ENCODE data around the gene SP140L. TPM values are rescaled to one million over a fixed set of nuclear protein-coding genes. Genes with fewer than 3 reads are reported as not detected.

SP140L gene
- total RNA-seq, 2 donors from 2014 or later: 11.4 to 11.5 TPM

DNA sequence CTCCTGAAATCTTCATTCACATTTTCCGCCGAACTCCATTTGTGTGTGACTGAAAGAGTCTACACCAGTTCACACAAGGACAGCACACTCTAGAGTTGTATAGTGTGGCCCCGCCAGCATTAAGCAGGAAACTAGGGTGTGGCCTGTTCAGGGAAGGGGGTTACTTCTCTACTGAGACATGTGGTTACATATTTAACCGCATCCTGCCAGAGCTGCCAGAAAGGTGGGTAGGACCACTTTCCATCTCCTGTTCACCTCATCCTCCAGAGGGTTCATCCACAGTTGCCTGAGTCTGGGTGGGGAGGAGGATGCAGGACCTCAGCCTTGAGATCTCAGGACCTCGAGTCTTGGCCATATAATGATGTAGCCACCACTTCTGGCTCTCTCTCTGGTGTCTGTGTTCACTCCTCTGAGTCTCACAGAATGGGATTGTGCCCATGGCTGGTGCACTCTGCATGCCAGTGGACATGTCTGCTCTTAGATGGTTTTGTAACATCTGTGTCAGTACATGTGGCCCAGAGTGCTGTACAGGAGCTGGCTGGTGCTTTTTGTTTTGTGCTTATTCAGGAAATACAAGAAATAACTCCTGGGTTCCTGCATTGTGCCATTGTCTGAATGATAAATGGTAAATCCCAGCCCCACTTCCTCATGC is 7.7 kb upstream of the SP140L start:
- H3K36me3 ChIP-seq: no peaks in the 10 kb centered on the region
- H3K27me3 ChIP-seq (replicated peaks; ENCODE audit: insufficient read depth): no peaks in the 10 kb centered on the region
- no peak overlapping the region for H3K27ac ChIP-seq
- peaks cover 4% of the 10 kb centered on the region for H3K9me3 ChIP-seq
- H3K4me3 ChIP-seq: no peak overlapping the region
- DNase-seq (ENCODE audit: low spot score): no peak
- no peaks in the 10 kb centered on the region for H3K4me1 ChIP-seq (ENCODE audit: control insufficient read depth in 1 of 2, low read depth in 2 of 2)
- TF ChIP-seq, protein P1, sequence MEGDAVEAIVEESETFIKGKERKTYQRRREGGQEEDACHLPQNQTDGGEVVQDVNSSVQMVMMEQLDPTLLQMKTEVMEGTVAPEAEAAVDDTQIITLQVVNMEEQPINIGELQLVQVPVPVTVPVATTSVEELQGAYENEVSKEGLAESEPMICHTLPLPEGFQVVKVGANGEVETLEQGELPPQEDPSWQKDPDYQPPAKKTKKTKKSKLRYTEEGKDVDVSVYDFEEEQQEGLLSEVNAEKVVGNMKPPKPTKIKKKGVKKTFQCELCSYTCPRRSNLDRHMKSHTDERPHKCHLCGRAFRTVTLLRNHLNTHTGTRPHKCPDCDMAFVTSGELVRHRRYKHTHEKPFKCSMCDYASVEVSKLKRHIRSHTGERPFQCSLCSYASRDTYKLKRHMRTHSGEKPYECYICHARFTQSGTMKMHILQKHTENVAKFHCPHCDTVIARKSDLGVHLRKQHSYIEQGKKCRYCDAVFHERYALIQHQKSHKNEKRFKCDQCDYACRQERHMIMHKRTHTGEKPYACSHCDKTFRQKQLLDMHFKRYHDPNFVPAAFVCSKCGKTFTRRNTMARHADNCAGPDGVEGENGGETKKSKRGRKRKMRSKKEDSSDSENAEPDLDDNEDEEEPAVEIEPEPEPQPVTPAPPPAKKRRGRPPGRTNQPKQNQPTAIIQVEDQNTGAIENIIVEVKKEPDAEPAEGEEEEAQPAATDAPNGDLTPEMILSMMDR (IDR thresholded peaks at IDR 0.05): no peak
- ATAC-seq (ENCODE audit: insufficient number of reproducible peaks, low FRiP score, low read depth): no peak

DNA sequence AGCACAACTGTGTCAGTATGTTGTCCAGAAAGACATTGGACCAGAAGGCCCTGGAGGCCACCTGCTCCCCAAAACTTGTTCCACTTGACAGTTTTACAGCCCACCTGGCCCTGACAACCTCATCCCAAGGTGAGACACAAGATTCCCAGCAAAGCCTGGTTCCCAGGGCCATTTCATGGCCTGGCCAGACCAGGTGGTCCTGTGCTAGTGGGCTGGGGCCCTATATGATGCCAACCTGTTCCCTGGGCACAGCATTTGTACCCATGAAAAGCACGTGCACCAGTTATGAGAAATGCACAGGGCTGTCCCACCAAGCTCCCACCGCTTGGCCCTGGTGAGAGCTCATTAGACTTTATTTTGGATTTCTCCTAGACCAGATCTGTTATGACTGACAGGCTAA is 6.0 kb upstream of the SP140L start:
- Histone ChIP-seq H3K27ac (no peak overlapping the region), H3K36me3 (no peaks in the 10 kb centered on the region), H3K4me1 (ENCODE audit: control insufficient read depth in 1 of 2, low read depth in 2 of 2) (no peaks in the 10 kb centered on the region), H3K9me3 (peaks cover 4% of the 10 kb centered on the region), H3K4me3 (no peak overlapping the region), H3K27me3 (replicated peaks; ENCODE audit: insufficient read depth) (no peaks in the 10 kb centered on the region)
- no peak for DNase-seq (ENCODE audit: low spot score)
- no peak for ATAC-seq (ENCODE audit: insufficient number of reproducible peaks, low FRiP score, low read depth)
- TF ChIP-seq, protein P1 (IDR thresholded peaks at IDR 0.05): no peak

DNA sequence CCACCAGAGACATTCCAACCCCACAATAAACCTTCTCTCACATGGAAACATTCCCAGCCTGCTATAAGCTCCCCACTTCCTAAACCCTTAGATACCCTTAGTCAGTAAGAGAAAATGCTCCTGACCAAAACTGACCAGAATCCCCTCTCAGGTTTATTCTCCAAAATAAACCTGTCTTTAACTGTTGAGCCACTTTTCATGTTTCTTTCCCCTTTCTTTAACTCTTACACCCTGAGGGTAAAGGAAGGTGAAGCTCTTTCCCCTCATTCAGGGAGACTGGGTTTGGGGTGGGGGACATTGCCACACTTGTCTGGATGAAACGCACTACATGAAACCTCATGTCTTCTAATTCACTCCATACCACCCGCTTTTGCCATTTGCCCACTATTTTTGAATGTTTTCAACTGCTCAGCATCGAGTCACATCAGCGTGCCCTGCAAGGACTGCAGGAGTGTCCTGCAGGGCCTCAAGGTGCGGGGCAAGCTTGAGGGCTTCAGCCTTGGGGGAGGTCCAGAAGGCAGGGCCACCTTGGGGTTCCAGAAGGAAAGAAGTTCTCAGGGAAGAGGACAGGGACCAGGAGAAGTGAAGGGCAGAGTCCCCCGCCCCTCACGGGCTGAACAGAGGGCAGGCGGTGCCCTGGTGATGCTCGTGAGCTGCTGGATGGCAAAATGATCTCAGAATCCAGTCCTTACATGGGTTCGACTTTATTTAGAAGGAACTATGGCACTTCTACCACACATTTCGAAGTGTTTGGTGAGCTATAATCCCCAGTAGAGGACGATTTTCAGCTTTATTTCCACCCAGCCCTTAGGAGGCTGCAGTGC is 4.2 kb upstream of the SP140L start:
- peaks cover 5 to 8% of the 10 kb centered on the region in 2 donors for H3K4me1 ChIP-seq (ENCODE audit: control insufficient read depth in 1 of 2, low read depth in 2 of 2)
- no peaks in the 10 kb centered on the region for H3K27me3 ChIP-seq (replicated peaks; ENCODE audit: insufficient read depth)
- DNase-seq (ENCODE audit: low spot score) (no peak), ATAC-seq (ENCODE audit: insufficient number of reproducible peaks, low FRiP score, low read depth) (no peak)
- no peak overlapping the region for H3K4me3 ChIP-seq
- H3K36me3 ChIP-seq: no peaks in the 10 kb centered on the region
- H3K9me3 ChIP-seq: peaks cover 4% of the 10 kb centered on the region
- no peak overlapping the region for H3K27ac ChIP-seq
- TF ChIP-seq, protein P1 (IDR thresholded peaks at IDR 0.05): no peak

DNA sequence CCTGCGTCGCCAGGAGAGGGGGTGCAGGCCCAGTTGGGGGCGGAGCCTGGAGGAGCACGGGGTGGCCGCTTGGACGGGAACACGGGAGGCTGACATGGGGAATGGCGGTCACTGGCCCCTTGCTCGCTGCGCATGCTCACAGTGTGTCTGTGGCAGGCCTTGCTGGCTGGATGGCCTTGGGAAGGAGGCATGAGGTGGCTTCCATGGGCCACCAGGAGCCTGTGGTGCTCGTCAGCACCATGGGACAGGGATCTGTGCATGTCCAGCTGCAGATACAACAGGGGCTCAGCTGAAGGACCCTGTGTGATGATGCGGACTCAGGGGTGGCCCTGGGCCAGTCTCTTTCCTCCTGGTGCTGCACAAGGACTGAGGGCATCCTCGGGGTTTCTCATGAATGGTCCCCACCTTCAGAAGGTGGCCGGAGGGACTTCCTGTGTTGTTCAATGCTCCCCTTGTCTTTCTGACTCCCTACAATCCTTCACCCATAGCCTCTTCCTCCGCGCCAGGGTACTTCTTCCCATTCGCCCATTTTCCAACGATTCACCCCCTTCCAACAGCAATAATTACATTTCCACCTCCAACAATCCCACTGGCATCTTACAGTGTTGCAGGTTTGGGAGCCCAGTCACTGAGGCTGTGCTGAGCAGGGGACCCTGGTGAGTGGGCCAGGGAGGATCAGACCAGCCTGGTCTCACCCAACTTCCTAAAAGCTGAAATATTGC is 3.4 kb upstream of the SP140L start:
- no peak overlapping the region for H3K27ac ChIP-seq
- no peak overlapping the region for H3K4me3 ChIP-seq
- TF ChIP-seq, protein P1 (IDR thresholded peaks at IDR 0.05): no peak
- DNase-seq (ENCODE audit: low spot score): no peak
- H3K9me3 ChIP-seq: peaks cover 4% of the 10 kb centered on the region
- no peaks in the 10 kb centered on the region for H3K27me3 ChIP-seq (replicated peaks; ENCODE audit: insufficient read depth)
- peaks cover 5 to 8% of the 10 kb centered on the region in 2 donors for H3K4me1 ChIP-seq (ENCODE audit: control insufficient read depth in 1 of 2, low read depth in 2 of 2)
- no peaks in the 10 kb centered on the region for H3K36me3 ChIP-seq
- no peak for ATAC-seq (ENCODE audit: insufficient number of reproducible peaks, low FRiP score, low read depth)

DNA sequence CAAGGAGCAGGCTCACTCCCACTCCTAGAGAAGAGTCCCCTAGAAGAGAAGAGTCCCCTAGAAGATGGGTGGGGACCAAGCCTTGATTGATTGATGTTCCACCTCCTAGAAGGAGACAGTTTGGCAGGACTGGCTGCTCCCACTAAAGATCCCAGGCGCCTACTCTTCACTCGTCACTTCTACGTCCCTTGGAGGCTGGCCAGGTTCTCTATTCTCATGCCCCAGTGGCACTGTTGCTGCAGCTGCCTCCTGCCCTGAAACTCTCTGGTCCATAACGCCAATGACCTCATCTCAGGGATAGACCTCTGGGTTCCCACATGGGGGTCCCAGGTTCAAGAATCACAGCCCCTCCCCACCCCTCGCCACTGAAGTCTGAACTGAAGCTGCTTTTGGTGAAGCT is 2.5 kb upstream of the SP140L start:
- Histone ChIP-seq H3K27me3 (replicated peaks; ENCODE audit: insufficient read depth) (no peaks in the 10 kb centered on the region), H3K4me1 (ENCODE audit: control insufficient read depth in 1 of 2, low read depth in 2 of 2) (peaks cover 5 to 8% of the 10 kb centered on the region in 2 donors), H3K27ac (no peak overlapping the region), H3K9me3 (peaks cover 4% of the 10 kb centered on the region), H3K36me3 (no peaks in the 10 kb centered on the region), H3K4me3 (no peak overlapping the region)
- TF ChIP-seq, protein P1 (IDR thresholded peaks at IDR 0.05): no peak
- ATAC-seq (ENCODE audit: insufficient number of reproducible peaks, low FRiP score, low read depth) (no peak), DNase-seq (ENCODE audit: low spot score) (no peak)

Data from thoracic aorta (tissue), 2 donors.